Ishikawa (cell line): ENCODE data around the gene CHURC1.

Source experiments
- CEBPB ChIP-seq: IDR thresholded peaks from 2 replicates; pipeline ENCODE4 v1.6.1; 2012
- CREB1 ChIP-seq: IDR thresholded peaks from 2 replicates; pipeline ENCODE4 v1.6.1; 2012; ENCODE audit warnings: low read depth
- EP300 ChIP-seq: IDR thresholded peaks from 2 replicates; pipeline ENCODE4 v1.6.1; 2012; ENCODE audit warnings: borderline replicate concordance
- FOXM1 ChIP-seq: IDR thresholded peaks from 2 replicates; pipeline ENCODE4 v1.6.1; 2012; ENCODE audit warnings: low read depth, borderline replicate concordance
- MAX ChIP-seq: IDR thresholded peaks from 2 replicates; pipeline ENCODE4 v1.6.1; 2012
- NFIC ChIP-seq: IDR thresholded peaks from 2 replicates; pipeline ENCODE4 v1.6.1; 2012
- RAD21 ChIP-seq: IDR thresholded peaks from 2 replicates; pipeline ENCODE4 v1.6.1; 2012; ENCODE audit warnings: low read depth
- REST ChIP-seq: IDR thresholded peaks from 2 replicates; pipeline ENCODE4 v1.6.1; 2012; ENCODE audit warnings: low read depth, mild to moderate bottlenecking
- TAF1 ChIP-seq: IDR thresholded peaks from 2 replicates; pipeline ENCODE4 v1.6.1; 2012; ENCODE audit warnings: low read depth, mild to moderate bottlenecking
- TCF12 ChIP-seq: IDR thresholded peaks from 2 replicates; pipeline ENCODE4 v1.6.1; 2012; ENCODE audit warnings: low read depth
- TEAD4 ChIP-seq: IDR thresholded peaks from 2 replicates; pipeline ENCODE4 v1.6.1; 2012
- YY1 ChIP-seq: IDR thresholded peaks from 2 replicates; pipeline ENCODE4 v1.6.1; 2012; ENCODE audit warnings: low read depth
- ZBTB7A ChIP-seq: IDR thresholded peaks from 2 replicates; pipeline ENCODE4 v1.6.1; 2012; ENCODE audit warnings: low read depth

- TF ChIP-seq MAX (no peak), EP300 (no peak), REST (no peak), YY1 (no peak), FOXM1 (no peak), CREB1 (no peak), CEBPB (no peak), TEAD4 (no peak), RAD21 (no peak), NFIC (no peak), ZBTB7A (no peak), TCF12 (no peak), TAF1 (no peak)
Observed at GRCh38 chr14:64931123-64931522, 16.9 kb downstream of the CHURC1 start.
